T-helper 2 cell treated with Interferon-gamma antibody and Interleukin-4, amounts not matched to agents 5 μg/mL and 100 μg/mL, for 36 hours (primary cell): ENCODE results near the gene DCLK2.
A peak's percentile ranks its signal among the peaks of the same experiment; 100 is the strongest.

Experiments used
- DNase-seq: peaks from one replicate; pipeline ENCODE4 v3.0.0; 2021; ENCODE audit warnings: low spot score
- H3K27ac Mint-ChIP-seq: one replicate; pipeline ENCODE4 v1.8.0; 2021; ENCODE audit warnings: mild to moderate bottlenecking, mixed read lengths
- H3K27me3 Mint-ChIP-seq: one replicate; pipeline ENCODE4 v1.8.0; 2021; ENCODE audit warnings: low read depth, mixed read lengths
- H3K36me3 Mint-ChIP-seq: one replicate; pipeline ENCODE4 v1.8.0; 2021; ENCODE audit warnings: low read depth, mixed read lengths
- H3K4me1 Mint-ChIP-seq: one replicate; pipeline ENCODE4 v1.8.0; 2021; ENCODE audit warnings: low read depth, mixed read lengths
- H3K4me3 Mint-ChIP-seq: one replicate; pipeline ENCODE4 v1.8.0; 2022; ENCODE audit warnings: mild to moderate bottlenecking, moderate library complexity, mixed read lengths
- H3K9me3 Mint-ChIP-seq: one replicate; pipeline ENCODE4 v1.8.0; 2021; ENCODE audit warnings: mixed read lengths

DCLK2 gene

DNA sequence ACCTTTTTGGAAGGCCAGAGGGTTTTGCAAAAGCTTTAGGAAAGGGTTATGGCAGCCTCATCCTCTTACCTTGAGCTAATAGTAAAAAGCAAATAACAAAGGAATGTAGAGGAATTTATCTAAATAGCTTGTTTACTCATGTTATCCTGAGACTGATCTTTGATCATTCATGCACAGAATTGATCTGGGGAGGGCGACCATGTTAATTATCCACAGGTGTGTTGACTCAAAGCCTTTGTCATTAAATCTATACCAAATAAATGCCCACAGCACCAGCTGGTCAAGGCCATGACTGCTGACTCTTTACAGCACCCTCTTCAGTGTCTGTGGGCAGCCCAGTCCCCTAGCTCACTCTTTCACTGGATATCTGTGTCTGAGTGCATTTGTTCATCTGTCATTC is 22.8 kb upstream of the DCLK2 start:
- Mint-ChIP-seq H3K27ac (no peak overlapping the region), H3K9me3 (no peaks in the 10 kb centered on the region), H3K27me3 (no peaks in the 10 kb centered on the region), H3K4me3 (no peak overlapping the region), H3K36me3 (no peaks in the 10 kb centered on the region), H3K4me1 (no peaks in the 10 kb centered on the region)
- DNase-seq: no peak

DNA sequence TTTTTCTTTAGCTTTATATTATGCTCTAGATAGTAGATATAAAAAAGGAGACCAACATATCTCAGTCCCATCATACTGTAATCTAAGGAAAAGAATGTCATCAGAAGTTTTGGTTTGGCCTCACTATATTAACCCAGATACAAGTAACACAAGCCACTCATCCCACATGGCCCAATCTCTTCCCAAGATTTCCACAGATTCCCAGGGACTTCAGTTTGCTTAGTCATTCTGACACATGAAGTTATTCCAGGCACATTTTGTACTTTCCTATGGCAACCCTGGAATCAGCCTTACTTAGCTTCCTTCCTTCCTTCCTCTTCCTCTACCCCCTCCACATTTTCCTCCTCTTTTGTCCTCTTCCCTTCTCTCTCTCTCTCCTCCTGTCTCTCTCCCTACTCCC is 21.7 kb upstream of the DCLK2 start:
- Mint-ChIP-seq H3K27ac (no peak overlapping the region), H3K4me3 (no peak overlapping the region), H3K4me1 (no peaks in the 10 kb centered on the region), H3K27me3 (no peaks in the 10 kb centered on the region), H3K36me3 (no peaks in the 10 kb centered on the region), H3K9me3 (no peaks in the 10 kb centered on the region)
- no peak for DNase-seq

DNA sequence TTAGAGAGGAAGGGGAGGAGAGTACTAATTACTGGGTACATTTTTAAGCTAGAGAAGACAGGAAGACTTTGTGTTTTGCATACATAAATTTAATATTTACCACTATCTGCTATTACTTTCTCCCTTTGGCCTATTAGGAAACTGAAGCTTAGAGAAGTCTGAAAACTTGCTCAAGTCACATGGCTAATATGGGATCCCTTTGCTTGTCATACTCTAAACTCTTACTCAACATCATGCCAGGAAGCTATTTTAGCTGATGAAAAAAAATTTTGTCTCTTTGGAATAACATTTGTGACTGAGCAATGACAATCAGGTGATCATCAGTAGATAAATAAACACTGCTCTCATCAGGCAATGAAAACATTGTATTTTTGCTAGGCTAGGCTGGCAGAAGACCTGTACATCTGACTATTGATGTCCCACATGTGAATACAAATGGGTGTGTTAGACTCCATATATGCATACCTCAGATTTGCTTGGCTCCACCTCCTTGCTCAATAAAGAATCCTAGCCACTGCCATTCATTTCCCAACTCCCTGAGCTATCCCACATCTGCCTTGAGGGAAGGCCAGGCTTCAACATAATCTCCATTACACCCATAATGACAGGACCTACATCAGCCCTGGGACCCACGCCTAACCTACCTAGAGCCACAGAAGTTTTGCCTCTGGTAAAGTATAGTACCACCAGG is 17.0 kb upstream of the DCLK2 start:
- no peaks in the 10 kb centered on the region for H3K36me3 Mint-ChIP-seq
- H3K27ac Mint-ChIP-seq: no peak overlapping the region
- H3K4me1 Mint-ChIP-seq: no peaks in the 10 kb centered on the region
- no peak for DNase-seq
- no peaks in the 10 kb centered on the region for H3K9me3 Mint-ChIP-seq
- no peak overlapping the region for H3K4me3 Mint-ChIP-seq
- H3K27me3 Mint-ChIP-seq: no peaks in the 10 kb centered on the region

DNA sequence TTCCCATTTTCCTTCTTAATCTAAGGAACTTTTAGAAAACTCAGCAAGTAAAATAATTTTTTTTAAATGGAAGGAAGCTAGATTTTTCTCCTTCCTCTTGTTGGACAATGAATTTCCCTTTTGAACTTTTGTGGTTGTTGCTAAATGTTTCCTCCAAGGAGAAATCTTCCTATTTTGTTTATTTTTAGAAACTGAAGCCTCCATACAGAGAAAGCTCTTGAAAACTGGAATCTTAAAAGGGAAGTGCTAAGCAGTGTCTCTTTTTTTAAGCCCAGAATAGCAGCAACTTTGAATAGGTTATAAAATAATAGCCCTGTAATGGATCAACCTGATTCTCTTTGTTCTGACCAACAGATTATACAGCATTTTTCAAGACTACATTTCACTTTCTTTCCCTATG is 15.1 kb upstream of the DCLK2 start:
- H3K36me3 Mint-ChIP-seq: no peaks in the 10 kb centered on the region
- H3K4me3 Mint-ChIP-seq: no peak overlapping the region
- H3K27ac Mint-ChIP-seq: no peak overlapping the region
- no peaks in the 10 kb centered on the region for H3K9me3 Mint-ChIP-seq
- no peaks in the 10 kb centered on the region for H3K27me3 Mint-ChIP-seq
- H3K4me1 Mint-ChIP-seq: no peaks in the 10 kb centered on the region
- DNase-seq: no peak

DNA sequence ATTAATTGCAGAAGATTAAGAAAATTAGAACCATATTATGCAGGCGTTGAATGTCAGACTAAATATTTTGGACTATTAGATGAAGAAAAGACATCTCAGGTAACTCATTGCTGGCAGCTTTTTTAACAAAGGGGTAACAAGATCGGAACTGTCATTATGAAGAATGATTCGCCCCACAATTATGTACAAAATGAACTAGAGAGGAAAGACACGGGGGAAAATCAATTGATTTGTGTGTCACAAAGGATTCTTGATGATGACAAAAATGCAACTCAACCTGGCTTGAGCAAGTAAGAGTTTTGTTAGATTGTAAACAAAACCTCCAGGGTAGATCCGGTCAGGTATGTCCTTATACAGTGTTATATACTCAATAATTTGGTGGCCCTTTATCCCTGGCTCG is 12.5 kb upstream of the DCLK2 start:
- no peak for DNase-seq
- H3K36me3 Mint-ChIP-seq: no peaks in the 10 kb centered on the region
- H3K9me3 Mint-ChIP-seq: no peaks in the 10 kb centered on the region
- no peak overlapping the region for H3K27ac Mint-ChIP-seq
- no peak overlapping the region for H3K4me3 Mint-ChIP-seq
- no peaks in the 10 kb centered on the region for H3K4me1 Mint-ChIP-seq
- H3K27me3 Mint-ChIP-seq: peaks cover 3% of the 10 kb centered on the region

DNA sequence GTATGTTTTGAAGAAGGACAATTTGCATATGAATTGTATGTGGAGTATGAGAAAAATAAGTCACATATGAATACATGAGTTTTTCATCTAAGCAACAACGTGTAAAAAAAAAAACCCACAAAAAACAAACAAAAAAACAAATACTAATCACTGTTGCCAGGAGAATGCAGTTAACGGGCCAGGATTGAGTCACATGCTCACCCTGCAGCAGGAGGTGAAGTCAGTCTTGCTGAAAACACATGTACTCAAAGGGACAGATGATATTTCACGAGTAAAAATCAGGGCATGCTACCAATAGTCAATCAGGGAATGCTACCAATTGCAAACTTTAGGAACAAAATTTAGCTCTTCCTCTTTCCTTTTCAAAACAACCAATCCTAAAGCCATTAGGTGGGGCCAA is 10.4 kb upstream of the DCLK2 start:
- H3K36me3 Mint-ChIP-seq: no peaks in the 10 kb centered on the region
- no peak overlapping the region for H3K4me3 Mint-ChIP-seq
- peaks cover 7% of the 10 kb centered on the region for H3K27me3 Mint-ChIP-seq
- no peak overlapping the region for H3K27ac Mint-ChIP-seq
- no peak for DNase-seq
- no peaks in the 10 kb centered on the region for H3K4me1 Mint-ChIP-seq
- H3K9me3 Mint-ChIP-seq: no peaks in the 10 kb centered on the region

DNA sequence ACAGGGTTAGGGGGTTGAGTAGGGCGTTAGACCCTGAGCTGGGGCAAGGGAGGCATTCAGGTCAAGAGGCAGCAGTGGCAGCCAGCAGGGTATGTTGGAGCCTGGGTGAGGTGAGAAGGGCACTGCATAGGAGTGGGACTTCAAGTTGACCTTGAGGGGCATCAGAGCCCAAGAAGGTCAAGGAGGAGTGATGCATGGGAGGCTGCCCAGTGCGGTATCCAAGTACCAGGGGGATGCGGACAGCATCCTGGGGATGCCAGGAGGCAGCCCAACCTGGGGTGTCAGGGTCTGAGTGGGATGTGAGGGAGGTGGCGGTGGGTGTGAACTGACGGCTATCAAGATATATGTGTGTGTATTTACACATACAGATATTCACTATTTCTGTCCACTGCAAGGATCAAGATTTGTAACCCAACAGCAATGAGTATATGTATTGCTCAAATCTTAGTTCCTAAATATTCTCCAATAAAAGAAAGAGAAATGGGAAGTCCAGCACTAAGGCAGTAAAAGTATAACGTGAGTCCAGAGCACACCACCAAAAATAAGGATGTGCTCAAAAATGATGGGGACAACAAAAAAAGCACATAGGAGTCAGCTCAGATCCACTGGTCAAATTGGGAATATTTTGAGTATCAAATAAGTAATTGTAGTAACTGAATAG is 9.8 kb upstream of the DCLK2 start:
- Mint-ChIP-seq H3K4me1 (no peaks in the 10 kb centered on the region), H3K9me3 (no peaks in the 10 kb centered on the region), H3K4me3 (no peak overlapping the region), H3K36me3 (no peaks in the 10 kb centered on the region), H3K27me3 (peaks cover 7% of the 10 kb centered on the region), H3K27ac (no peak overlapping the region)
- no peak for DNase-seq

DNA sequence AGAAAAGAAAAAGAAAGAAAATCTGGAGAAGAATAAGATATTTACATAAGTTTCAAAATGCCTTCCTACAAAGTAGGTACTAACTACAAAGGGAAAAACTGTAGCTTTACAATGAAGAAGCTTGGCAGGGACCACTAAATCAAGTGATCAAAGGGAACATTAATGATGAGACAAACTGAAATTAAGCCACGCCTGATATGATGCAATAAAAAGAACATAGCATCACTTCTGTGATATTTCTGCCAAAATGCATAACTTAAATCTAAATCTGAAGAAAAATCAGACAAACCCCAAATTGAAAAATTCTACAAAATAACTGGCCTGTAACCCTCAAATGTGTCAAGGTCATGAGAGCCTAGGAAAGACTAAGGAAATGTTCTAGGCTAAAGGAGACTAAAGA is 8.9 kb upstream of the DCLK2 start:
- Mint-ChIP-seq H3K9me3 (no peaks in the 10 kb centered on the region), H3K4me1 (no peaks in the 10 kb centered on the region), H3K27ac (no peak overlapping the region), H3K36me3 (no peaks in the 10 kb centered on the region), H3K27me3 (peaks cover 7% of the 10 kb centered on the region), H3K4me3 (no peak overlapping the region)
- no peak for DNase-seq

DNA sequence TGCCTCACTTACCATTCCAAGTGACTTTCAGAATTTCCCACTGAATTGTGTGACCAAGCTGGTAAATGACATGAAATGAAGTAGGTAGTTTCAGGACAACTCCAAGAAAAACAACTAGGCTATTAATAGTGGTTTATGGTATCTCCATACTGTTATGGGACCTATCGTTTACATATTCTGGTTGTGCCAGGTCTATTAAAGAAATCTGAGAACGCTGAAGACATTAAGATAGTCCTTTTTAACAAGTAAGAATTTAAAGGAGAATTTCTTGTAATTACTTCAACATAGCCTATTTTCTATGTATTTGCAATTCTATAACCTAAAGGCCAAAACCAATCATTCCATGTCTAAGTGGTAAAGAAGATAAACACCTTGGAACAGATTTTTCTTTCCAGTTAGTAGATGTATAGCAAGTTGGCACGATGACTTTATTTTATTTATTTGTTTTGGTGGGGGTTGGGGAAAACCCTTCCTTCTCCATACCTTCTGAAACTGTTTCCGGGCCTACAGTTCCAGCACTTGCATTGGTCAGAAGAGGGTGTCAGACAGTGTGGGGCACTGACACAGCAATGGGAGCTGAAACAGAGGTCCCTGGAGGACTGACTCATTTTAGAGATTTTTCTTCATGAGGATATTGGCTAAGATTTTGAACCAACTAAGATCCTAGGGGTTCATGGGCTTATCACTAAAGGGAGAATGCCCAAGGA is 7.6 kb upstream of the DCLK2 start:
- no peaks in the 10 kb centered on the region for H3K9me3 Mint-ChIP-seq
- no peaks in the 10 kb centered on the region for H3K36me3 Mint-ChIP-seq
- DNase-seq: no peak
- no peak overlapping the region for H3K4me3 Mint-ChIP-seq
- H3K27ac Mint-ChIP-seq: no peak overlapping the region
- H3K27me3 Mint-ChIP-seq: peaks cover 17% of the 10 kb centered on the region
- H3K4me1 Mint-ChIP-seq: no peaks in the 10 kb centered on the region

DNA sequence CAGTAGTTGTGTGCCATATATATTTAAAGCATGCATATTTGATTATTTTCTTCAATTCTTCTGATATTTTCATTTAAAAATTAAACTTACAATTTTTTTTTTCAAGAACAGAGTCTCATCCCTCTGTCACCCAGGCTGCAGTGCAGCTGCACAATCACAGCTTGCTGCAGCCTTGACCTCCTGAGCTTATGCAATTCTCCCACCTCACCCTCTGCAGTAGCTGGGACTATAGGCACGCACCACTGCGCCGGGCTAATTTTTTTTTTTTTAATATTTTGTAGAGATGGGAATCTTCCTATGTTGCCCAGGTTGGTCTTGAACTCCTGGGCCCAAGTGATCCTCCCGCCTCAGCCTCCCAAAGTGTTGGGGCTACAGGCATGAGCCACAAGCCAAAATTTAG is 5.8 kb upstream of the DCLK2 start:
- DNase-seq: no peak
- Mint-ChIP-seq H3K9me3 (no peaks in the 10 kb centered on the region), H3K27ac (no peak overlapping the region), H3K4me3 (no peak overlapping the region), H3K36me3 (no peaks in the 10 kb centered on the region), H3K4me1 (no peaks in the 10 kb centered on the region), H3K27me3 (peaks cover 32% of the 10 kb centered on the region)

DNA sequence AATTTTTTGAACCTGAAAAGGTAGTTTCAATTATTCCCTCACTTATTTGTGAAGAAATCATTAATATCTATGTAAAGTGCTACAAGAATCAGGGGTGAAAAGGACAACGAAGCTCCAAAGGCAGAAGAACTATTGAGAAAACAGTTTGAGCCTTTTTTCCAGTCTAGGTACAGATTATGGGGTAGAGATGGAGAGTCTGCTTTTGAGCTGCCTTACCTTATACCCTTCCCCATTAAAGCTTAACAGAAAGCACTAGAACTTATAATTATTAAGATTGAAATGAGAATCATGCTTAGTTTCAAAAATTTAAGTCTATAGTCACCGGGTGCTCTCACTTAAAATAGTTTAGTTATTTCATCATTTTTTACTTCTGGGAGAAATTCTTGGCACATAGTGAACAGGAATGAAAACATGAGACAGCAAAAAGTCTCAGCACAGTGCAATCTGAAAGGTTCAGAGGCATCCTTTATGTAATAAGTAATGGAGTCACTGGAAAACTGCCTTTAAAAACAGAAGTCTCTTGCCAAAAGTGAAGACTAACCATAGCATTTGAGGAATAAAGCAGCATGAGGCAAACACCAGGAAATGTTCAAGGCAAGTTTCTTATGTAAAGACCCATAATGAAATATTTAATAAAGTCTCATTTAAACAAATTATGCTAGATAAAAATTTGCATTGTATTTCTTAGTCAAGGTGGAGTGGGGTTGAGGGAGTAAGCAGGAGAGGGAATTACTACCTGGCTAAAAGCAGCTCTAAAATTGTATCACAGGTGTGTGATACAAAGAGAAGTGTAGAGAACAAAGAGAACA is 5.1 kb upstream of the DCLK2 start:
- Mint-ChIP-seq H3K27me3 (peaks cover 37% of the 10 kb centered on the region), H3K9me3 (no peaks in the 10 kb centered on the region), H3K27ac (no peak overlapping the region), H3K4me3 (no peak overlapping the region), H3K4me1 (no peaks in the 10 kb centered on the region), H3K36me3 (no peaks in the 10 kb centered on the region)
- DNase-seq: no peak

DNA sequence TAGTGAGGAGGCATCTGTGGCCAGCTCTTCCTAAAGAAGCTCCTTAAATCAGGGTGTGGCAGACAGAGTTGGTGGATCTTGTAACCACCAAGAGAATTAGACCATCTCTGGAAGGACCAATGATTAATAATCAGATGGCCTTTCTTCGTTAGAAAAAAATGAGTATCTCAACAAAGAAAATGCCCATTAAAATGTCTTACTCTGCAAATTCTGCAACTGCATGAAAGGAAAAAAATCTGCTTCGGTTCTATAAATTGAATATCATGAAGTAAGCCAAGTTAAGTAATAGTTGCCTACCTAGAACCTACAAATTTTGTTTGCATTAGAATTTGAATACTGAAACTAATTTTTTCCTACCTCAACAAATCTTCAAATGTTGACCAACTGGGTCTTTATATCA is 4.2 kb upstream of the DCLK2 start:
- H3K4me1 Mint-ChIP-seq: no peaks in the 10 kb centered on the region
- no peaks in the 10 kb centered on the region for H3K36me3 Mint-ChIP-seq
- DNase-seq: no peak
- H3K4me3 Mint-ChIP-seq: no peak overlapping the region
- peaks cover 35% of the 10 kb centered on the region for H3K27me3 Mint-ChIP-seq
- no peak overlapping the region for H3K27ac Mint-ChIP-seq
- H3K9me3 Mint-ChIP-seq: no peaks in the 10 kb centered on the region

DNA sequence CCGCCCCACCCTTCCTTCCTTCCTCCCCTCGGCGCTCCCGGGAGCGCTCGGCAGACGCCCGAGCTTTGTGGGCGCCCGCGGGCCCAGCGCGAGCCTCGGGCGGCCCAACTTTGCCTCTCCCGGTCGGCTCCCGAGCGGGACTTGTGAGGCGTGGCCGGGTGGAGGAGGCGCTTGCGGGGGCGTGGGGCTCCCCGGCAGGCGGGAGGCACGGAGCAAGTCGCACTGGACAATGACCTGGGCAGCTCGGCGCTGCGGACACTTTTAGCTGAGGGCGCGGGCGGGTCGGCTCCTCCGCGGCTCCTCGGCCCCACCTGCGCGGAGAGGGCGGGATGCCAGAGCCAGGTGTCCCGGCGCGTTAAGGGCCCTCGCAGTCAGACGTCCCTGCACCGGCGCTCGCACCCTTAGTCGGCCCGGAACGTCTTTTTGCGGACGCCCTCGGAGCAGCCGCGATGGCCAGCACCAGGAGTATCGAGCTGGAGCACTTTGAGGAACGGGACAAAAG is 385 bp downstream of the DCLK2 start:
- H3K27ac Mint-ChIP-seq: no peak overlapping the region
- peaks cover 7% of the 10 kb centered on the region for H3K4me1 Mint-ChIP-seq
- H3K36me3 Mint-ChIP-seq: no peaks in the 10 kb centered on the region
- no peak for DNase-seq
- peak overlapping the region; percentile 61 for H3K4me3 Mint-ChIP-seq
- no peaks in the 10 kb centered on the region for H3K9me3 Mint-ChIP-seq
- H3K27me3 Mint-ChIP-seq: peaks cover 52% of the 10 kb centered on the region

DNA sequence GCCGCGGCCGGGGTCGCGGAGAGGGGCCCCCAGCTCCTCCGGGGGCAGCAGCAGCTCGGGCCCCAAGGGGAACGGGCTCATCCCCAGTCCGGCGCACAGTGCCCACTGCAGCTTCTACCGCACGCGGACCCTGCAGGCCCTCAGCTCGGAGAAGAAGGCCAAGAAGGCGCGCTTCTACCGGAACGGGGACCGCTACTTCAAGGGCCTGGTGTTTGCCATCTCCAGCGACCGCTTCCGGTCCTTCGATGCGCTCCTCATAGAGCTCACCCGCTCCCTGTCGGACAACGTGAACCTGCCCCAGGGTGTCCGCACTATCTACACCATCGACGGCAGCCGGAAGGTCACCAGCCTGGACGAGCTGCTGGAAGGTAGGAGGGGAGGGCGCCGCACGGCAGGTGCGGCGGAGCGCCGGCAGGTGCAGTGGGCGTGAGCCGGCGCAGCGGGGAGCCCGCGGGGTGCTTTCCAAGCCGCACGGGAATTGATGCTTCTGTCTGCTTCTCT is 886 bp downstream of the DCLK2 start:
- DNase-seq: peak; percentile 6
- Mint-ChIP-seq H3K27me3 (peaks cover 56% of the 10 kb centered on the region), H3K27ac (no peak overlapping the region), H3K4me3 (peak overlapping the region; percentile 61), H3K4me1 (peaks cover 7% of the 10 kb centered on the region), H3K9me3 (no peaks in the 10 kb centered on the region), H3K36me3 (no peaks in the 10 kb centered on the region)
